HepG2 (cell line): ENCODE measurements around the gene PITRM1. TPM values are rescaled to one million over a fixed set of nuclear protein-coding genes. Genes with fewer than 3 reads are reported as not detected.

Experiments
- ATAC-seq: fragments of 200-7000 bp; cut with Tn5 transposase; 3 replicates; pipeline ENCODE4 v1.9.1; 2020; ENCODE audit warnings: mild to moderate bottlenecking, moderate library complexity
- BruUV-seq: library from RNA; stranded (reverse); fragments of 400-500 nt; replicated peaks from 2 replicates; lab custom pipeline; 2021; lab: Mats Ljungman, UMichigan
- CTCF ChIA-PET: fragments of 300-600 bp; formaldehyde crosslinking; extraction: SDS; loops from one replicate; lab custom pipeline; 2021; ENCODE audit warnings: low total read pairs, inconsistent platforms, low intra/inter-chr PET ratio; lab: Yijun Ruan, JAX
- POLR2A ChIA-PET: fragments of 350-600 bp; sonication (Branson Sonifier 250); formaldehyde crosslinking; loops from one replicate; lab custom pipeline; 2020; ENCODE audit warnings: antibody characterized with exemption, inconsistent platforms; lab: Yijun Ruan, JAX
- DNase-seq: peaks from one replicate; pipeline ENCODE4 v3.0.0-alpha.2; 2015; ENCODE audit warnings: low spot score
- FAIRE-seq: peaks from 3 replicates; lab custom pipeline; 2011; peaks lifted over from hg19 to GRCh38; lab: Jason Lieb, UNC
- H2AFZ ChIP-seq: one replicate; pipeline ENCODE4 v1.6.1; 2011; ENCODE audit warnings: low read length, inconsistent platforms
- H3K27ac ChIP-seq: fragments of 300-600 bp; 3 replicates; pipeline ENCODE4 v1.8.0; 2011; ENCODE audit warnings: mixed run types, mild to moderate bottlenecking, mixed read lengths, low read length, inconsistent platforms; ENCODE audit not compliant: insufficient read depth; ENCODE audit errors: extremely low read length
- H3K27me3 ChIP-seq, 2 experiments: fragments of 200-600 bp in 1 of 2; 2 replicates in 1 of 2; 3 replicates in 1 of 2; pipeline versions ENCODE4 v1.6.0 to v1.8.0; 2011; ENCODE audit warnings: low read length in 2 of 2, mild to moderate bottlenecking in 2 of 2, moderate library complexity in 2 of 2, inconsistent platforms in 1 of 2; ENCODE audit not compliant: insufficient read depth in 2 of 2, control insufficient read depth in 1 of 2
- H3K36me3 ChIP-seq, 2 experiments: fragments of 200-600 bp in 1 of 2; replicated peaks in 1 of 2; 2 replicates in 1 of 2; 3 replicates in 1 of 2; pipeline versions ENCODE4 v1.5.1 to v1.8.0; 2011; ENCODE audit warnings: low read length in 2 of 2, inconsistent platforms in 1 of 2; ENCODE audit not compliant: insufficient read depth in 2 of 2, control insufficient read depth in 1 of 2
- H3K4me1 ChIP-seq: 2 replicates; pipeline ENCODE4 v1.5.1; 2012; ENCODE audit warnings: low read length, inconsistent platforms; ENCODE audit not compliant: insufficient read depth
- H3K4me2 ChIP-seq: 2 replicates; pipeline ENCODE4 v1.6.0; 2011; ENCODE audit warnings: low read depth, low read length, inconsistent platforms
- H3K4me3 ChIP-seq, 3 experiments: fragments of 200-600 bp in 1 of 3; sonication (generic), shearing (Covaris generic) in 1 of 3; replicated peaks in 1 of 3; 2 replicates each; pipeline ENCODE4 v1.5.1; 2011 to 2016; ENCODE audit warnings: low read length in 3 of 3, inconsistent platforms in 2 of 3, low read depth in 2 of 3, mild to moderate bottlenecking in 2 of 3, control low read depth in 1 of 3, mixed read lengths in 1 of 3; ENCODE audit not compliant: insufficient read depth in 1 of 3
- H3K79me2 ChIP-seq: one replicate; pipeline ENCODE4 v1.6.1; 2011; ENCODE audit warnings: low read length, inconsistent platforms; ENCODE audit not compliant: insufficient read depth
- H3K9ac ChIP-seq: 2 replicates; pipeline ENCODE4 v1.6.0; 2011; ENCODE audit warnings: mild to moderate bottlenecking, low read depth, low read length, inconsistent platforms; ENCODE audit not compliant: insufficient read depth
- H3K9me3 ChIP-seq: 2 replicates; pipeline ENCODE4 v1.5.1; 2012; ENCODE audit warnings: mild to moderate bottlenecking, low read length
- H4K20me1 ChIP-seq: 2 replicates; pipeline ENCODE4 v1.6.0; 2011; ENCODE audit warnings: inconsistent platforms, mild to moderate bottlenecking, low read length, moderate library complexity; ENCODE audit not compliant: insufficient read depth
- DRAP1 ChIP-seq: IDR thresholded peaks from 2 replicates; pipeline ENCODE4 v1.6.1; 2016; ENCODE audit warnings: missing genetic modification reagents, missing compliant biosample characterization
- LRRFIP1 ChIP-seq: sonication (generic); formaldehyde crosslinking; conservative IDR thresholded peaks from 2 replicates; pipeline ENCODE4 v1.4.0; 2020; ENCODE audit warnings: missing genetic modification reagents
- MATR3 ChIP-seq: sonication (generic); formaldehyde crosslinking; IDR thresholded peaks from 2 replicates; pipeline ENCODE4 v1.4.0; 2020; ENCODE audit warnings: missing genetic modification reagents
- MLXIP ChIP-seq: sonication (generic); formaldehyde crosslinking; IDR thresholded peaks from 2 replicates; pipeline ENCODE4 v1.9.0; 2021; ENCODE audit warnings: missing genetic modification reagents, borderline replicate concordance
- NCOA1 ChIP-seq: sonication (generic); formaldehyde crosslinking; IDR thresholded peaks from 2 replicates; pipeline ENCODE4 v1.9.0; 2021; ENCODE audit warnings: missing genetic modification reagents
- NR2F2 ChIP-seq: IDR thresholded peaks from 2 replicates; pipeline ENCODE4 v1.6.1; 2012; ENCODE audit warnings: low read depth, inconsistent platforms, borderline replicate concordance
- ZNF652 ChIP-seq: IDR thresholded peaks from 2 replicates; pipeline ENCODE4 v1.6.1; 2016; ENCODE audit warnings: low read depth, borderline replicate concordance
- ZNF710 ChIP-seq: sonication (generic); formaldehyde crosslinking; IDR thresholded peaks from 2 replicates; pipeline ENCODE4 v1.5.0; 2020; ENCODE audit warnings: mild to moderate bottlenecking, missing genetic modification reagents, borderline replicate concordance
- ZSCAN31 ChIP-seq: sonication (generic); formaldehyde crosslinking; IDR thresholded peaks from 2 replicates; pipeline ENCODE4 v1.5.0; 2020; ENCODE audit warnings: low read depth, mild to moderate bottlenecking, missing genetic modification reagents
- WGBS: methylation state at CpG from one replicate; pipeline ENCODE4 v1.1.6; 2017; ENCODE audit warnings: low lambda C conversion rate; 5-methylcytosine and 5-hydroxymethylcytosine counted together
- in situ Hi-C: cut with HindIII; loops from 2 replicates; pipeline ENCODE4 v1.10.0; 2017; ENCODE audit warnings: low pct_unique_long_range_greater_than_20kb; ENCODE audit not compliant: extremely low pct_ligation_motif_present
- intact Hi-C: fragments of 100-400 bp; cut with micrococcal nuclease; formaldehyde crosslinking; loops from one replicate; pipeline ENCODE4 v1.10.0; 2022; ENCODE audit not compliant: unreplicated experiment
- polyA plus RNA-seq, 8 experiments: library from polyadenylated mRNA; depleted of rRNA in 3 of 8; stranded (reverse) in 7 of 8; unstranded in 1 of 8; fragments of >200 nt; fragmentation: Illumina TruSeq in 4 of 8; extraction: Trizol in 4 of 8; gene quantifications; 2 replicates each; pipeline versions ENCODE4 v1.2.1 to v1.2.3, GENCODE V29; 2011 to 2016; ENCODE audit warnings: low read depth in 4 of 8, missing spikeins in 1 of 8, mixed read lengths in 1 of 8; ENCODE audit not compliant: insufficient read depth in 1 of 8
- total RNA-seq, 5 experiments: library from RNA; depleted of rRNA; stranded (reverse); fragments of >200 nt; fragmentation: Illumina TruSeq; extraction: Trizol; gene quantifications; 2 replicates each; pipeline ENCODE4 v1.2.3, GENCODE V29; 2016; ENCODE audit warnings: low read depth in 1 of 5

Gene PITRM1
- total and polyA plus RNA-seq, 2 of the 13 experiments (the other 11 are each of a cell fraction or from before 2014, with no cell fraction given), result 16.4 to 29.0 TPM

- Histone ChIP-seq H3K27me3 (peaks cover 10 to 63% of the 10 kb centered on the region in 2 experiments), H3K9ac (no peak overlapping the region), H3K36me3 (no peaks in the 10 kb centered on the region), H3K9me3 (no peaks in the 10 kb centered on the region), H3K4me3 (no peak overlapping the region), H4K20me1 (no peaks in the 10 kb centered on the region), H2AFZ (no peak overlapping the region), H3K79me2 (no peaks in the 10 kb centered on the region), H3K4me1 (0 out of 2 replicates have a peak, but pooled peaks cover 4% of the 10 kb centered on the region), H3K4me2 (no peak overlapping the region), H3K27ac (no peak overlapping the region)
- TF ChIP-seq LRRFIP1 (CRISPR knock-in tag) (no peak), ZSCAN31 (CRISPR knock-in tag) (no peak), NR2F2 (no peak)
- ATAC-seq (no peak), DNase-seq (no peak), FAIRE-seq (no peak)
- intact Hi-C loops (loop anchor here (5.0 kb wide), 1 partner anchor 1462 kb away; no protein-coding TSS in a partner anchor), in situ Hi-C loops (loop anchor here (5.0 kb wide), 1 partner anchor 1577 kb away; no protein-coding TSS in a partner anchor)
- no TSS peak for BruUV-seq
- 7% methylated on average over 11 of the region's 11 CpGs for WGBS
- ChIA-PET CTCF (no interaction called here), POLR2A (no interaction called here)
Observed at GRCh38 chr10:3195286-3195685, 22.7 kb upstream of the PITRM1 start.

GRCh38 chr10:3194871-3195270 is 22.3 kb upstream of the PITRM1 start:
- ATAC-seq (no peak), FAIRE-seq (no peak), DNase-seq (no peak)
- Histone ChIP-seq H3K79me2 (no peaks in the 10 kb centered on the region), H3K36me3 (no peaks in the 10 kb centered on the region), H4K20me1 (no peaks in the 10 kb centered on the region), H2AFZ (no peak overlapping the region), H3K9ac (no peak overlapping the region), H3K27me3 (peaks cover 10 to 62% of the 10 kb centered on the region in 2 experiments), H3K4me3 (no peak overlapping the region), H3K4me2 (no peak overlapping the region), H3K4me1 (0 out of 2 replicates have a peak, but pooled peaks cover 4% of the 10 kb centered on the region), H3K27ac (no peak overlapping the region), H3K9me3 (no peaks in the 10 kb centered on the region)
- no TSS peak for BruUV-seq
- WGBS, result 0% methylated on average over 1 of the region's 4 CpGs
- in situ Hi-C loops (loop anchor here (5.0 kb wide), 1 partner anchor 1577 kb away; no protein-coding TSS in a partner anchor), intact Hi-C loops (loop anchor here (5.0 kb wide), 1 partner anchor 1462 kb away; no protein-coding TSS in a partner anchor)
- ChIA-PET CTCF (no interaction called here), POLR2A (no interaction called here)
- no peak for TF ChIP-seq DRAP1 (CRISPR knock-in tag)
- TF ChIP-seq ZNF710 (CRISPR knock-in tag), result no peak
- no peak for TF ChIP-seq MATR3 (CRISPR knock-in tag)
- no peak for TF ChIP-seq MLXIP (CRISPR knock-in tag)
- no peak for TF ChIP-seq NCOA1 (CRISPR knock-in tag)
- no peak for TF ChIP-seq ZNF652 (CRISPR knock-in tag)
